ENCODE measurements around the gene ARHGAP9. TPM values are rescaled to one million over a fixed set of nuclear protein-coding genes. Genes with fewer than 3 reads are reported as not detected.

The ARHGAP9 gene
- total and polyA plus RNA-seq, 2 of the 8 experiments (the other 6 are each of a cell fraction or from before 2014, with no cell fraction given), result 3.2 to 6.0 TPM

DNA sequence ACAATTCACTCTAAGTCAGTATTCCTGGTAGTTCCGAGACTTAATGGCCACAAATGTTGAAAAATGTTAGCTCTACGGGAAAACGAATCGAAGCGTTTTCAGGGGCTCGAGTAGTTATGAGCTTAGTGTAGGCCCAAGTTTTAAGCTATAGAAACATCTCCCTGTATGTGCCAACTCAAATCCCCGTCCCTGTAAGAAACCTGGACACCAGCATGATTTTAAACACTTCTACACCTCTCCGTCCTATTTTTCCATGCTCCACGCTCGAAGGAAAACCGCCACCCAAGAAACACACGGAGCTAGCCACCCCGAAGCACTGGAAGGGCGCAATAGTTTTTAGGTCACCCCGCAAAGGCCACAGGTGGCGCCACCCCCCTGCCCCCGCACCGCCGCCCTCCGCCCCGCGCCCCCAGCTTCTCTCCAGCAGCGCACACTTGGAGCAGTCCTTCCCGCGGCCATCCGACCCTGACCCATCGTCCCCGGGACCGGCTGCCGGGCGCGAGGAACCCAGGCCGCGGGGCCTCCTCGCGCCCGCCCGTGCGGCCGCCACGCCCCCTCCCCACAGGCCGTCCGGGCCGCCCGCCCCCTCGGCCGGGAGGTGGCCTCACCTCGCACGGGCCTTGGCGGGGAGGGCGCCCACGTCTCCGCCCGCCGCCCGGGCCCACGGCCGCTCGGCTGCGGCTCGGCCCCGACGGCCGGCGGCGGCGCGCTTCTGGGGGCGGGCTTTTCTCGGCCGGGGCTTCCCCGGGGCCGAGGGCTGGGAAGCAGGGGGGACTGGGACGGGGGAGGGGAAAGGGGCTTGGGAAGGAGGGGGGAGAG, 49.3 kb downstream of the ARHGAP9 start:
- Histone ChIP-seq H3K79me1 (ENCODE audit: low read depth, low read length) (peaks cover 3% of the 10 kb centered on the region), H3K4me3 (ENCODE audit: extremely low read depth in 1 of 4, insufficient read depth in 2 of 4, low read depth in 3 of 4, low read length in 4 of 4) (peak overlapping the region; percentile 55 to 73 (median 70)), H3K27me3 (replicated peaks in 1 of 4; ENCODE audit: control insufficient read depth in 3 of 4, extremely low read depth in 1 of 4, insufficient read depth in 3 of 4, low read length in 3 of 4) (no peaks in the 10 kb centered on the region), H2BK12ac (ENCODE audit: low read depth, low read length) (no peak overlapping the region), H2BK15ac (ENCODE audit: low read length) (no peak overlapping the region), H3K27ac (ENCODE audit: low read depth, low read length) (peak overlapping the region; percentile 81; the same call in 1 of the 2 replicates), H2BK120ac (replicated peaks; ENCODE audit: low read depth, low read length) (no peak overlapping the region), H3K4ac (replicated peaks; ENCODE audit: insufficient read length, low read depth, low read length) (peak overlapping the region; percentile 81), H4K8ac (ENCODE audit: extremely low read depth, insufficient read depth, low read length) (peak overlapping the region; percentile 63; the same call in 1 of the 2 replicates), H2BK20ac (ENCODE audit: low read length) (no peak overlapping the region), H3K9me3 (ENCODE audit: insufficient read depth in 2 of 2, low read depth in 1 of 2, low read length in 1 of 2) (no peaks in the 10 kb centered on the region), H3K18ac (ENCODE audit: extremely low read depth, low read length) (no peak overlapping the region; the same call in 1 of the 2 replicates), H4K5ac (ENCODE audit: insufficient read length, low read depth, low read length) (peak overlapping the region; percentile 56), H3K36me3 (ENCODE audit: control insufficient read depth in 2 of 4, insufficient read depth in 4 of 4, low read length in 3 of 4) (no peaks in the 10 kb centered on the region), H4K20me1 (replicated peaks in 1 of 2; ENCODE audit: control insufficient read depth in 1 of 2, insufficient read depth in 2 of 2, low read length in 2 of 2) (no peaks in the 10 kb centered on the region), H3K14ac (ENCODE audit: insufficient read length) (no peak overlapping the region), H3K79me2 (ENCODE audit: control insufficient read depth in 1 of 2, insufficient read depth in 2 of 2, low read length in 2 of 2) (peaks cover 0 to 14% of the 10 kb centered on the region in 2 experiments; a peak in 2 of 4 replicates), H3K9ac (replicated peaks in 1 of 4; ENCODE audit: extremely low read depth in 1 of 4, low read depth in 3 of 4, low read length in 3 of 4) (peak overlapping the region; percentile 46 to 97 (median 62)), H3K23me2 (ENCODE audit: low read depth, low read length) (peaks cover 3% of the 10 kb centered on the region; the same call in 1 of the 2 replicates), H2AFZ (ENCODE audit: low read length) (no peak overlapping the region), H2BK5ac (ENCODE audit: low read depth, low read length) (peak overlapping the region; percentile 41; the same call in 1 of the 2 replicates), H3K56ac (replicated peaks; ENCODE audit: insufficient read length, low read depth, low read length) (no peak overlapping the region), H3K4me1 (replicated peaks in 1 of 4; ENCODE audit: control insufficient read depth in 3 of 4, insufficient read depth in 4 of 4, low read length in 3 of 4) (peaks cover 0 to 5% (median 2%) of the 10 kb centered on the region in 4 experiments; a peak in 5 of 7 replicates), H3K4me2 (ENCODE audit: insufficient read depth in 1 of 2, low read depth in 2 of 2, low read length in 2 of 2) (peak overlapping the region; percentile 59 to 91), H3K23ac (ENCODE audit: insufficient read length) (no peak overlapping the region), H2AK5ac (ENCODE audit: low read depth, low read length) (no peak overlapping the region), H4K91ac (replicated peaks; ENCODE audit: insufficient read length, low read length) (peak overlapping the region; percentile 65)
- FAIRE-seq, result no peak
- WGBS, 2 experiments (ENCODE audit: extremely low coverage in 1 of 2, insufficient coverage in 1 of 2, insufficient read length in 1 of 2, insufficient replicate concordance in 2 of 2, low coverage in 1 of 2, low lambda C conversion rate in 2 of 2, missing lambda C conversion rate in 1 of 2), result 6% methylated on average over 26 of the region's 74 CpGs; no CpG with 5 or more reads in 1 of the 2 experiments
- ChIA-PET POLR2A (ENCODE audit: partially characterized antibody) (interaction anchor here (0.7 to 13.2 kb wide), 19 partner anchors 9 to 200 kb away, joined by 3 to 168 read pairs (median 5); partner anchors contain the start of genes INHBE and SHMT2), CTCF (ENCODE audit: partially characterized antibody) (interaction anchor here (0.9 to 2.9 kb wide), 7 partner anchors 12 to 87 kb away, joined by 3 to 16 read pairs (median 3); no protein-coding TSS in a partner anchor)
- peak in 1 of 2 experiments; percentile 66 for DNase-seq (ENCODE audit: low read depth in 1 of 2, low spot score in 2 of 2)
- peak; percentile 56 to 69; a peak in 2 of 3 replicates for TF ChIP-seq POLR2A (IDR thresholded peaks at IDR 0.05; ENCODE audit: control extremely low read depth in 1 of 2, low read depth in 2 of 2, low read length in 2 of 2)
- TF ChIP-seq RNF2 (IDR thresholded peaks at IDR 0.05; ENCODE audit: borderline replicate concordance, low read depth, low read length, missing control alignments, poor library complexity, severe bottlenecking), result no peak
- no peak for TF ChIP-seq NANOG (IDR thresholded peaks at IDR 0.05; ENCODE audit: insufficient read depth, low read depth, low read length, poor library complexity, severe bottlenecking)
- TF ChIP-seq POLR2AphosphoS5 (IDR thresholded peaks at IDR 0.05; ENCODE audit: low read depth, low read length), result peak; percentile 47; the same call in 1 of the 2 replicates
- TF ChIP-seq BRCA1 (IDR thresholded peaks at IDR 0.05; ENCODE audit: low read depth, low read length), result no peak
- TF ChIP-seq SIN3A (conservative IDR thresholded peaks at IDR 0.05 in 1 of 2, IDR thresholded peaks at IDR 0.05 in 1 of 2; ENCODE audit: low read depth in 1 of 2, low read length in 2 of 2), result 0 out of 4 replicates have a peak, but pooled peaks of 1 of the 2 experiments have one; percentile 44
- TF ChIP-seq, protein P1, sequence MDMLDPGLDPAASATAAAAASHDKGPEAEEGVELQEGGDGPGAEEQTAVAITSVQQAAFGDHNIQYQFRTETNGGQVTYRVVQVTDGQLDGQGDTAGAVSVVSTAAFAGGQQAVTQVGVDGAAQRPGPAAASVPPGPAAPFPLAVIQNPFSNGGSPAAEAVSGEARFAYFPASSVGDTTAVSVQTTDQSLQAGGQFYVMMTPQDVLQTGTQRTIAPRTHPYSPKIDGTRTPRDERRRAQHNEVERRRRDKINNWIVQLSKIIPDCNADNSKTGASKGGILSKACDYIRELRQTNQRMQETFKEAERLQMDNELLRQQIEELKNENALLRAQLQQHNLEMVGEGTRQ (IDR thresholded peaks at IDR 0.05; ENCODE audit: low read length), result no peak
- TF ChIP-seq PHF8 (conservative IDR thresholded peaks at IDR 0.05; ENCODE audit: low read depth, low read length), result peak; percentile 73; the same call in 1 of the 2 replicates
- no peak for TF ChIP-seq GTF2F1 (IDR thresholded peaks at IDR 0.05; ENCODE audit: borderline replicate concordance, low read depth, low read length)

All from H1 (cell line).